Measurements from ENCODE around the gene SLC4A5.
"Not testable (repeated sequence)": the region's sequence is repeated elsewhere in the genome, so short reads cannot be mapped to it uniquely, and the experiment has no call there.

The SLC4A5 gene

GRCh38 chr2:74357627-74358026 is 14.4 kb upstream of the SLC4A5 start:
- no peak overlapping the region for H3K4me3 ChIP-seq (ENCODE audit: control insufficient read depth, low read depth, low read length)
- no peak for TF ChIP-seq CTCF (conservative IDR thresholded peaks at IDR 0.05; ENCODE audit: control insufficient read depth, insufficient read depth, low read depth, low read length)
- peak; percentile 10 for DNase-seq (ENCODE audit: low read depth)

GRCh38 chr2:74349889-74350288 is 6.7 kb upstream of the SLC4A5 start:
- TF ChIP-seq CTCF (conservative IDR thresholded peaks at IDR 0.05; ENCODE audit: control insufficient read depth, insufficient read depth, low read depth, low read length), result no peak
- no peak for DNase-seq (ENCODE audit: low read depth)

GRCh38 chr2:74347742-74348141 is 4.5 kb upstream of the SLC4A5 start:
- TF ChIP-seq CTCF (conservative IDR thresholded peaks at IDR 0.05; ENCODE audit: control insufficient read depth, insufficient read depth, low read depth, low read length), result no peak
- H3K4me3 ChIP-seq (ENCODE audit: control insufficient read depth, low read depth, low read length), result no peak overlapping the region
- DNase-seq (ENCODE audit: low read depth), result no peak

More at GRCh38 chr2:74349889-74350288, 6.7 kb upstream of the SLC4A5 start:
- no peak overlapping the region for H3K4me3 ChIP-seq (ENCODE audit: control insufficient read depth, low read depth, low read length)

- no peak overlapping the region for H3K4me3 ChIP-seq (ENCODE audit: control insufficient read depth, low read depth, low read length)
- TF ChIP-seq CTCF (conservative IDR thresholded peaks at IDR 0.05; ENCODE audit: control insufficient read depth, insufficient read depth, low read depth, low read length), result no peak
Measured at GRCh38 chr2:74347303-74347702, 4.1 kb upstream of the SLC4A5 start.

GRCh38 chr2:74345272-74345943 is 2.2 kb upstream of the SLC4A5 start:
- no peak overlapping the region for H3K4me3 ChIP-seq (ENCODE audit: control insufficient read depth, low read depth, low read length)
- TF ChIP-seq CTCF (conservative IDR thresholded peaks at IDR 0.05; ENCODE audit: control insufficient read depth, insufficient read depth, low read depth, low read length), result no peak
- no peak for DNase-seq (ENCODE audit: low read depth)

More at GRCh38 chr2:74347303-74347702, 4.1 kb upstream of the SLC4A5 start:
- DNase-seq (ENCODE audit: low read depth), result no peak

GRCh38 chr2:74336227-74336626 is 7.0 kb downstream of the SLC4A5 start:
- DNase-seq (ENCODE audit: low read depth); H3K4me3 ChIP-seq (ENCODE audit: control insufficient read depth, low read depth, low read length): not testable (repeated sequence)

- peak; percentile 97 for TF ChIP-seq CTCF (conservative IDR thresholded peaks at IDR 0.05; ENCODE audit: control insufficient read depth, insufficient read depth, low read depth, low read length)
- peak; percentile 72 for DNase-seq (ENCODE audit: low read depth)
- H3K4me3 ChIP-seq (ENCODE audit: control insufficient read depth, low read depth, low read length), result no peak overlapping the region
Measured at GRCh38 chr2:74334931-74335333, 8.3 kb downstream of the SLC4A5 start.
